Loucy (cell line): ENCODE measurements around the gene MAN2B2.

ENCODE experiments used
- H2AFZ ChIP-seq: fragments of 200-600 bp; sonication (generic); 2 replicates; pipeline ENCODE4 v1.6.0; 2016; ENCODE audit warnings: antibody characterized with exemption, mild to moderate bottlenecking, low read length, moderate library complexity
- H3F3A ChIP-seq: fragments of 200-600 bp; 2 replicates; pipeline ENCODE4 v1.6.0; 2016; ENCODE audit warnings: antibody characterized with exemption, low read depth, mild to moderate bottlenecking
- H3K27me3 ChIP-seq: fragments of 200-600 bp; sonication (generic); 2 replicates; pipeline ENCODE4 v1.6.1; 2014; ENCODE audit warnings: low read length, mild to moderate bottlenecking; ENCODE audit not compliant: insufficient read depth, poor library complexity, severe bottlenecking
- H3K36me3 ChIP-seq: fragments of 200-600 bp; sonication (generic); 2 replicates; pipeline ENCODE4 v1.6.1; 2016; ENCODE audit warnings: low read length; ENCODE audit not compliant: insufficient read depth
- H3K4me1 ChIP-seq: fragments of 200-600 bp; sonication (generic); 2 replicates; pipeline ENCODE4 v1.5.1; 2014; ENCODE audit warnings: low read length, mild to moderate bottlenecking; ENCODE audit not compliant: insufficient read depth, poor library complexity, severe bottlenecking
- H3K4me2 ChIP-seq: fragments of 200-600 bp; sonication (generic); 2 replicates; pipeline ENCODE4 v1.6.0; 2014; ENCODE audit warnings: antibody characterized with exemption, low read length, low read depth, mild to moderate bottlenecking; ENCODE audit not compliant: poor library complexity, severe bottlenecking
- H3K4me3 ChIP-seq: fragments of 200-600 bp; sonication (generic); 2 replicates; pipeline ENCODE4 v1.5.1; 2014; ENCODE audit warnings: low read length, mild to moderate bottlenecking, mixed read lengths; ENCODE audit not compliant: poor library complexity, severe bottlenecking
- H3K79me2 ChIP-seq: fragments of 200-600 bp; sonication (generic); 2 replicates; pipeline ENCODE4 v1.6.1; 2014; ENCODE audit warnings: low read length; ENCODE audit not compliant: insufficient read depth
- H3K9ac ChIP-seq: fragments of 200-600 bp; sonication (generic); 2 replicates; pipeline ENCODE4 v1.6.0; 2014; ENCODE audit warnings: mild to moderate bottlenecking, low read depth, low read length, moderate library complexity; ENCODE audit not compliant: poor library complexity, severe bottlenecking
- H3K9me2 ChIP-seq: fragments of 200-600 bp; sonication (generic); replicated peaks from 2 replicates; pipeline ENCODE4 v1.6.1; 2016; ENCODE audit warnings: low read depth, low read length, mixed read lengths
- H3K9me3 ChIP-seq: fragments of 200-600 bp; sonication (generic); 2 replicates; pipeline ENCODE4 v1.6.1; 2014; ENCODE audit warnings: mild to moderate bottlenecking, antibody characterized with exemption, low read length, low read depth; ENCODE audit not compliant: insufficient read depth
- H4K20me1 ChIP-seq: fragments of 200-600 bp; sonication (generic); 2 replicates; pipeline ENCODE4 v1.6.0; 2014; ENCODE audit warnings: antibody characterized with exemption, low read length, mild to moderate bottlenecking; ENCODE audit not compliant: insufficient read depth, poor library complexity, severe bottlenecking
- CTCF ChIP-seq: fragments of 200-600 bp; sonication (generic); conservative IDR thresholded peaks from 2 replicates; pipeline ENCODE4 v1.5.1; 2014; ENCODE audit warnings: mild to moderate bottlenecking, antibody characterized with exemption, low read length
- EZH2phosphoT487 ChIP-seq: fragments of 200-600 bp; IDR thresholded peaks from 2 replicates; pipeline ENCODE4 v1.6.1; 2018; ENCODE audit warnings: antibody characterized with exemption, mild to moderate bottlenecking, moderate library complexity, borderline replicate concordance

The MAN2B2 gene

GRCh38 chr4:6529021-6529420 is 46.0 kb upstream of the MAN2B2 start:
- H3K4me3 ChIP-seq = no peak overlapping the region
- no peaks in the 10 kb centered on the region for H4K20me1 ChIP-seq
- no peak overlapping the region for H3K9ac ChIP-seq
- no peaks in the 10 kb centered on the region for H3F3A ChIP-seq
- H3K9me2 ChIP-seq = no peaks in the 10 kb centered on the region
- no peak overlapping the region for H3K4me2 ChIP-seq
- no peaks in the 10 kb centered on the region for H3K79me2 ChIP-seq
- H3K9me3 ChIP-seq = no peaks in the 10 kb centered on the region
- TF ChIP-seq CTCF = no peak
- no peak for TF ChIP-seq EZH2phosphoT487
- H3K4me1 ChIP-seq = no peaks in the 10 kb centered on the region
- no peaks in the 10 kb centered on the region for H3K36me3 ChIP-seq
- no peak overlapping the region for H2AFZ ChIP-seq
- no peaks in the 10 kb centered on the region for H3K27me3 ChIP-seq

GRCh38 chr4:6530301-6530700 is 44.7 kb upstream of the MAN2B2 start:
- no peaks in the 10 kb centered on the region for H3K36me3 ChIP-seq
- no peaks in the 10 kb centered on the region for H3K4me1 ChIP-seq
- H3K4me2 ChIP-seq = no peak overlapping the region
- no peak overlapping the region for H2AFZ ChIP-seq
- H3K79me2 ChIP-seq = no peaks in the 10 kb centered on the region
- H3F3A ChIP-seq = no peaks in the 10 kb centered on the region
- no peak for TF ChIP-seq EZH2phosphoT487
- TF ChIP-seq CTCF = no peak
- no peaks in the 10 kb centered on the region for H3K9me3 ChIP-seq
- no peaks in the 10 kb centered on the region for H3K27me3 ChIP-seq
- H3K9me2 ChIP-seq = no peaks in the 10 kb centered on the region
- H3K4me3 ChIP-seq = no peak overlapping the region
- no peaks in the 10 kb centered on the region for H4K20me1 ChIP-seq
- H3K9ac ChIP-seq = no peak overlapping the region

- H3K79me2 ChIP-seq = no peaks in the 10 kb centered on the region
- TF ChIP-seq EZH2phosphoT487 (no peak), CTCF (no peak)
- no peak overlapping the region for H3K9ac ChIP-seq
- H3K4me1 ChIP-seq = no peaks in the 10 kb centered on the region
- H2AFZ ChIP-seq = no peak overlapping the region
- no peak overlapping the region for H3K4me3 ChIP-seq
- H3K9me2 ChIP-seq = no peaks in the 10 kb centered on the region
- H3K4me2 ChIP-seq = no peak overlapping the region
- H4K20me1 ChIP-seq = no peaks in the 10 kb centered on the region
- H3F3A ChIP-seq = no peaks in the 10 kb centered on the region
- H3K27me3 ChIP-seq = no peaks in the 10 kb centered on the region
- H3K36me3 ChIP-seq = no peaks in the 10 kb centered on the region
- H3K9me3 ChIP-seq = no peaks in the 10 kb centered on the region
These were observed 44.0 kb upstream of the MAN2B2 start for GRCh38 chr4:6530964-6531363.
